ENCODE data around the gene CTXN3.

DNA sequence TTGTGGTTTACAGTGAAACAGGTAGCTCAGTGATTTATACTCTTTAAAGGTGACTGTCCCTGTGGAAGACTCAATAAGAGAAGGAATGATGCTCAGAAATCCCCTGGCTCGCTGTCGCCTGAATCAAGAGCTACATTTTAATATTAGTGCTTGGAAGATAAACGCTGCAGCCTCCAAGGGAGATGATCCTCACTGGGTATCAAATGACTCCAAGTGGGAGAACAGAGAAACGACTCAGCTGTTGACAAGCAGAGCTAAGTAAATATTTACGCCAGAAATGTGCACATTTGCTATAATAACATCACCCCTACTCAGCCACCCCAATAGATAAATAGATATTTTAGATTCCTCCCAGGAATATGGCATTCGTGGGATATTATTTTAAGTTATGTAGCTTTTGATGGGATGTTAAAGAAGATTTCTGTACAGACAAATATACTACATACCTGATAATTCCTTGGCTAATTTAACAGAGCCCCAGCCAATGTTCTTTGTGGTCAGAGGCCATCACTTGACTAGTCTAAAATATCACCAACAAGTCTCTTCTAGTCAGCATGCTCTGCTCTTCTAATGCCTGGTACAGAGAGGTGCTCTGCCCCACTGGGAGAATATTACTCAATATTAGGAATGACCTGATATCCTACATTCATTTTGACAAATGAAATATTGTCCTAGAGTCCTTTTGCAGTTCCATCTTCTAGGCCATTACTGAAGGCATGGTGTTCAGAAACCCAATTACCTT is 36.0 kb downstream of the CTXN3 start:
- TF ChIP-seq, protein P1, sequence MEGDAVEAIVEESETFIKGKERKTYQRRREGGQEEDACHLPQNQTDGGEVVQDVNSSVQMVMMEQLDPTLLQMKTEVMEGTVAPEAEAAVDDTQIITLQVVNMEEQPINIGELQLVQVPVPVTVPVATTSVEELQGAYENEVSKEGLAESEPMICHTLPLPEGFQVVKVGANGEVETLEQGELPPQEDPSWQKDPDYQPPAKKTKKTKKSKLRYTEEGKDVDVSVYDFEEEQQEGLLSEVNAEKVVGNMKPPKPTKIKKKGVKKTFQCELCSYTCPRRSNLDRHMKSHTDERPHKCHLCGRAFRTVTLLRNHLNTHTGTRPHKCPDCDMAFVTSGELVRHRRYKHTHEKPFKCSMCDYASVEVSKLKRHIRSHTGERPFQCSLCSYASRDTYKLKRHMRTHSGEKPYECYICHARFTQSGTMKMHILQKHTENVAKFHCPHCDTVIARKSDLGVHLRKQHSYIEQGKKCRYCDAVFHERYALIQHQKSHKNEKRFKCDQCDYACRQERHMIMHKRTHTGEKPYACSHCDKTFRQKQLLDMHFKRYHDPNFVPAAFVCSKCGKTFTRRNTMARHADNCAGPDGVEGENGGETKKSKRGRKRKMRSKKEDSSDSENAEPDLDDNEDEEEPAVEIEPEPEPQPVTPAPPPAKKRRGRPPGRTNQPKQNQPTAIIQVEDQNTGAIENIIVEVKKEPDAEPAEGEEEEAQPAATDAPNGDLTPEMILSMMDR (IDR thresholded peaks at IDR 0.05): no peak
- TF ChIP-seq POLR2A (IDR thresholded peaks at IDR 0.05): no peak
